ENCODE data around the gene KIR2DL3.

KIR2DL3 gene

GRCh38 chr19:54790711-54791110 is 52.4 kb downstream of the KIR2DL3 start:
- no peak for DNase-seq (ENCODE audit: low read depth)
- in situ Hi-C loops (cut with HindIII; ENCODE audit: low sequenced_read_pairs) = no loop called here
- TF ChIP-seq CTCF (IDR thresholded peaks at IDR 0.05; ENCODE audit: low read depth, low read length, missing control alignments) = no peak
- no peak overlapping the region for H3K4me3 ChIP-seq (ENCODE audit: low read depth, low read length)

- in situ Hi-C loops (cut with HindIII; ENCODE audit: low sequenced_read_pairs) = no loop called here
These were observed 53.2 kb downstream of the KIR2DL3 start for GRCh38 chr19:54791476-54791875.

GRCh38 chr19:54792814-54793213 is 54.5 kb downstream of the KIR2DL3 start:
- no peak for TF ChIP-seq CTCF (IDR thresholded peaks at IDR 0.05; ENCODE audit: low read depth, low read length, missing control alignments)
- in situ Hi-C loops (cut with HindIII; ENCODE audit: low sequenced_read_pairs) = no loop called here
- no peak overlapping the region for H3K4me3 ChIP-seq (ENCODE audit: low read depth, low read length)
- no peak for DNase-seq (ENCODE audit: low read depth)

More at GRCh38 chr19:54791476-54791875, 53.2 kb downstream of the KIR2DL3 start:
- no peak overlapping the region for H3K4me3 ChIP-seq (ENCODE audit: low read depth, low read length)
- TF ChIP-seq CTCF (IDR thresholded peaks at IDR 0.05; ENCODE audit: low read depth, low read length, missing control alignments) = no peak
- no peak for DNase-seq (ENCODE audit: low read depth)

GRCh38 chr19:54795758-54796157 is 57.4 kb downstream of the KIR2DL3 start:
- no peak for DNase-seq (ENCODE audit: low read depth)
- H3K4me3 ChIP-seq (ENCODE audit: low read depth, low read length) = no peak overlapping the region
- no peak for TF ChIP-seq CTCF (IDR thresholded peaks at IDR 0.05; ENCODE audit: low read depth, low read length, missing control alignments)
- in situ Hi-C loops (cut with HindIII; ENCODE audit: low sequenced_read_pairs) = no loop called here

Data from astrocyte of the cerebellum (primary cell).